ENCODE measurements around the gene FASLG. TPM values are rescaled to one million over a fixed set of nuclear protein-coding genes. Genes with fewer than 3 reads are reported as not detected.
A peak's percentile ranks its signal among the peaks of the same experiment; 100 is the strongest.
"Not testable (repeated sequence)": the region's sequence is repeated elsewhere in the genome, so short reads cannot be mapped to it uniquely, and the experiment has no call there.

The FASLG gene
- not detected in 2 replicates for total RNA-seq (2014; rRNA removed; shearing (Covaris generic))

- no peak for DNase-seq (ENCODE audit: low read depth)
Observed at GRCh38 chr1:172658871-172659453, at the start of gene FASLG. Gene FASLG, plus strand, starts transcription at chr1:172659103. Its CDS starts 99 bp downstream, at chr1:172659202.

- no peak for DNase-seq (ENCODE audit: low read depth)
Observed at GRCh38 chr1:172609528-172609927, 49.4 kb upstream of the FASLG start.

- no peak for DNase-seq (ENCODE audit: low read depth)
Observed at GRCh38 chr1:172612478-172612877, 46.4 kb upstream of the FASLG start.

GRCh38 chr1:172613294-172613693 lies 45.6 kb upstream of the FASLG start:
- no peak for DNase-seq (ENCODE audit: low read depth)

GRCh38 chr1:172616195-172616594 lies 42.7 kb upstream of the FASLG start:
- DNase-seq (ENCODE audit: low read depth) = no peak

GRCh38 chr1:172616636-172617035 lies 42.3 kb upstream of the FASLG start:
- no peak for DNase-seq (ENCODE audit: low read depth)

GRCh38 chr1:172620603-172621002 lies 38.3 kb upstream of the FASLG start:
- not testable (repeated sequence) for DNase-seq (ENCODE audit: low read depth)

GRCh38 chr1:172622541-172622940 lies 36.4 kb upstream of the FASLG start:
- DNase-seq (ENCODE audit: low read depth) = no peak

- no peak for DNase-seq (ENCODE audit: low read depth)
Observed at GRCh38 chr1:172623748-172624147, 35.2 kb upstream of the FASLG start.

GRCh38 chr1:172626845-172627244 lies 32.1 kb upstream of the FASLG start:
- no peak for DNase-seq (ENCODE audit: low read depth)

- DNase-seq (ENCODE audit: low read depth) = no peak
Observed at GRCh38 chr1:172627702-172628101, 31.2 kb upstream of the FASLG start.

GRCh38 chr1:172628401-172628800 lies 30.5 kb upstream of the FASLG start:
- no peak for DNase-seq (ENCODE audit: low read depth)

GRCh38 chr1:172629170-172629569 lies 29.7 kb upstream of the FASLG start:
- DNase-seq (ENCODE audit: low read depth) = no peak

GRCh38 chr1:172629638-172630037 lies 29.3 kb upstream of the FASLG start:
- no peak for DNase-seq (ENCODE audit: low read depth)

GRCh38 chr1:172630056-172630818 lies 28.7 kb upstream of the FASLG start:
- DNase-seq (ENCODE audit: low read depth) = no peak

GRCh38 chr1:172630868-172631267 lies 28.0 kb upstream of the FASLG start:
- no peak for DNase-seq (ENCODE audit: low read depth)

- peak; percentile 92 for DNase-seq (ENCODE audit: low read depth)
Observed at GRCh38 chr1:172637522-172637921, 21.4 kb upstream of the FASLG start.

- DNase-seq (ENCODE audit: low read depth) = no peak
Observed at GRCh38 chr1:172638249-172638648, 20.7 kb upstream of the FASLG start.

- peak; percentile 93 for DNase-seq (ENCODE audit: low read depth)
Observed at GRCh38 chr1:172638885-172639831, 19.7 kb upstream of the FASLG start.

GRCh38 chr1:172640111-172640510 lies 18.8 kb upstream of the FASLG start:
- DNase-seq (ENCODE audit: low read depth) = no peak

GRCh38 chr1:172641492-172641891 lies 17.4 kb upstream of the FASLG start:
- no peak for DNase-seq (ENCODE audit: low read depth)

GRCh38 chr1:172642970-172643369 lies 15.9 kb upstream of the FASLG start:
- peak; percentile 41 for DNase-seq (ENCODE audit: low read depth)
